ENCODE results near the gene OR9A2. TPM values are rescaled to one million over a fixed set of nuclear protein-coding genes. Genes with fewer than 3 reads are reported as not detected.

OR9A2 gene
- total RNA-seq, 1 donor from 2014 or later, result 0.31 TPM

DNA sequence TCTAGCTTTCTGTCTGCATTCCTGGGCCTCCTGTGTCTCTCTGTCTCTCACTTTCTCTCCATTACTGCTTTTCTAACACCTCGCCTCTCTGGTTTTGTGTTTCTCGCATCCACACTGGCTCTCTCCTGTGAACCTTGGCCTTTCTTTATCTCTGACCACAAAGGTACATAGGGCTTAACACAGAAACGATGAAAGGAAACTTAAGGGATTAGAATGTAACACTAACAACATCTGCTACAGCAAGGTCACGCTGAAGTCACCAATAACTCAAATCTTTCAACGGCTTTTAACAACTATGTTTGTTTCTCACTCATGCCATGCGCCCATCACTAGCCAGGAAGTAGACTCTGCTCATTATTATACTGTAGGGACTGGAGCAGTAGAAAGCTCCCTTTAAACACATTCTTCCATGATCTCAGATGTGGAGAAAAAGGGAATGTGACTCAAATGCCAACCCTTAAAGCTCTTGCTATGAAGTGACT is 15.9 kb upstream of the OR9A2 start:
- intact Hi-C loops (cut with micrococcal nuclease), result no loop called here
- Mint-ChIP-seq H3K9me3 (no peaks in the 10 kb centered on the region), H3K36me3 (ENCODE audit: low read depth) (no peaks in the 10 kb centered on the region), H3K27ac (no peak overlapping the region), H3K27me3 (no peaks in the 10 kb centered on the region), H3K4me1 (peaks cover 29% of the 10 kb centered on the region), H3K4me3 (no peak overlapping the region)
- DNase-seq (no peak), ATAC-seq (ENCODE audit: low read depth) (no peak)
- ChIA-PET POLR2A (no interaction called here), CTCF (interaction anchor here (1.0 kb wide), 1 partner anchor 172 kb away, joined by 3 read pairs; no protein-coding TSS in a partner anchor)
- TF ChIP-seq, protein P1, sequence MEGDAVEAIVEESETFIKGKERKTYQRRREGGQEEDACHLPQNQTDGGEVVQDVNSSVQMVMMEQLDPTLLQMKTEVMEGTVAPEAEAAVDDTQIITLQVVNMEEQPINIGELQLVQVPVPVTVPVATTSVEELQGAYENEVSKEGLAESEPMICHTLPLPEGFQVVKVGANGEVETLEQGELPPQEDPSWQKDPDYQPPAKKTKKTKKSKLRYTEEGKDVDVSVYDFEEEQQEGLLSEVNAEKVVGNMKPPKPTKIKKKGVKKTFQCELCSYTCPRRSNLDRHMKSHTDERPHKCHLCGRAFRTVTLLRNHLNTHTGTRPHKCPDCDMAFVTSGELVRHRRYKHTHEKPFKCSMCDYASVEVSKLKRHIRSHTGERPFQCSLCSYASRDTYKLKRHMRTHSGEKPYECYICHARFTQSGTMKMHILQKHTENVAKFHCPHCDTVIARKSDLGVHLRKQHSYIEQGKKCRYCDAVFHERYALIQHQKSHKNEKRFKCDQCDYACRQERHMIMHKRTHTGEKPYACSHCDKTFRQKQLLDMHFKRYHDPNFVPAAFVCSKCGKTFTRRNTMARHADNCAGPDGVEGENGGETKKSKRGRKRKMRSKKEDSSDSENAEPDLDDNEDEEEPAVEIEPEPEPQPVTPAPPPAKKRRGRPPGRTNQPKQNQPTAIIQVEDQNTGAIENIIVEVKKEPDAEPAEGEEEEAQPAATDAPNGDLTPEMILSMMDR (IDR thresholded peaks at IDR 0.05), result no peak

GRCh38 chr7:143042159-143042789 is 15.3 kb upstream of the OR9A2 start:
- no peak overlapping the region for H3K27ac Mint-ChIP-seq
- intact Hi-C loops (cut with micrococcal nuclease), result no loop called here
- H3K4me3 Mint-ChIP-seq, result no peak overlapping the region
- ATAC-seq (ENCODE audit: low read depth) (no peak), DNase-seq (no peak)
- CTCF ChIA-PET, result no interaction called here
- no peaks in the 10 kb centered on the region for H3K27me3 Mint-ChIP-seq
- H3K4me1 Mint-ChIP-seq, result peaks cover 23% of the 10 kb centered on the region
- no peaks in the 10 kb centered on the region for H3K9me3 Mint-ChIP-seq
- POLR2A ChIA-PET, result no interaction called here
- TF ChIP-seq, protein P1 (IDR thresholded peaks at IDR 0.05), result no peak
- no peaks in the 10 kb centered on the region for H3K36me3 Mint-ChIP-seq (ENCODE audit: low read depth)

DNA sequence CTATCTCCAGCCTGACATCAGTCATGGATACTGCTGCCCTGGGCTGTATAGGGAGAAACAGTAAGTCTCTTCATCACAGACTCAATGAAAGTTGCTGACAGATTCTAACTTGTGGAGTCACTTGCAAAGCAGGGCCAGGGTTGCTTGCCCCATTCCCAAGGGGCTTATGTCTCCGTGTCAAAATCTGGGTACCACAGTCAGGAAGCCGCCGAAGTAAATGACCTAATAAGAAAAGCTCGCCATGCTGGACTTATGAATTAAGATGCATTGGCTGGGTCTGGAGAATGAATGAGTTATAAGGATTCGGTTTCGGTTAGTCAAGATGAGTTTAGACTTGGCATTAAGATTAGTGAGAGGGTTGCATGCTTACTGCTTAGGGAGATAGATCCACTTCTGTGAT is 14.4 kb upstream of the OR9A2 start:
- POLR2A ChIA-PET, result no interaction called here

GRCh38 chr7:143040209-143040715 is 13.3 kb upstream of the OR9A2 start:
- CTCF ChIA-PET, result no interaction called here
- ATAC-seq (ENCODE audit: low read depth), result no peak
- H3K27ac Mint-ChIP-seq, result no peak overlapping the region

More for the DNA sequence above, 14.4 kb upstream of the OR9A2 start:
- peaks cover 14% of the 10 kb centered on the region for H3K4me1 Mint-ChIP-seq
- H3K4me3 Mint-ChIP-seq, result no peak overlapping the region
- TF ChIP-seq, protein P1 (IDR thresholded peaks at IDR 0.05), result no peak
- no peak overlapping the region for H3K27ac Mint-ChIP-seq
- H3K36me3 Mint-ChIP-seq (ENCODE audit: low read depth), result no peaks in the 10 kb centered on the region
- no peaks in the 10 kb centered on the region for H3K9me3 Mint-ChIP-seq
- CTCF ChIA-PET, result no interaction called here
- DNase-seq, result no peak
- ATAC-seq (ENCODE audit: low read depth), result no peak
- H3K27me3 Mint-ChIP-seq, result no peaks in the 10 kb centered on the region
- intact Hi-C loops (cut with micrococcal nuclease), result no loop called here

DNA sequence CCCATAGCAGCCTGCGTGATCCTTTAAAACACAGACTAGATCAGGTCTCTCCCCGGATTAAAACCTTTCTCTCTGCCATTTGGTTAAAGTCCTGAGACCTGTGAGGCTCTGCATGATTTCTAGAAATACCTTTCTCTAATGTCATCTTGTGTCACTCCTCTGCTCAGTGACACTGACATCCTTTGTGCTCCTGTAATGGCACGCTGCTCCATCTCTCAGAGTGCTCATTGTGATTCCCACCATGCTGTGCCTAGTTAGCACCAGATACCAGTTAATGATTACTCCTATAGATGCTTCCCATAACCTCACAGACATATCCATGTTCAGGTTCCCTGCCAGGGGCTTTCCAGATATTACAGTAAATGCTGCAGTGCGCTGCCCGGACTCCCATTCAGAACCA is 11.7 kb upstream of the OR9A2 start:
- ChIA-PET CTCF (no interaction called here), POLR2A (no interaction called here)
- H3K36me3 Mint-ChIP-seq (ENCODE audit: low read depth), result no peaks in the 10 kb centered on the region
- H3K27ac Mint-ChIP-seq, result no peak overlapping the region
- DNase-seq (no peak), ATAC-seq (ENCODE audit: low read depth) (no peak)
- peaks cover 14% of the 10 kb centered on the region for H3K9me3 Mint-ChIP-seq
- peaks cover 12% of the 10 kb centered on the region for H3K4me1 Mint-ChIP-seq
- TF ChIP-seq, protein P1 (IDR thresholded peaks at IDR 0.05), result no peak
- H3K4me3 Mint-ChIP-seq, result no peak overlapping the region
- intact Hi-C loops (cut with micrococcal nuclease), result no loop called here
- H3K27me3 Mint-ChIP-seq, result no peaks in the 10 kb centered on the region

More at GRCh38 chr7:143040209-143040715, 13.3 kb upstream of the OR9A2 start:
- POLR2A ChIA-PET, result no interaction called here
- intact Hi-C loops (cut with micrococcal nuclease), result no loop called here
- Mint-ChIP-seq H3K4me3 (no peak overlapping the region), H3K27me3 (no peaks in the 10 kb centered on the region), H3K9me3 (peaks cover 1% of the 10 kb centered on the region), H3K4me1 (peaks cover 12% of the 10 kb centered on the region), H3K36me3 (ENCODE audit: low read depth) (no peaks in the 10 kb centered on the region)
- TF ChIP-seq, protein P1 (IDR thresholded peaks at IDR 0.05), result no peak
- no peak for DNase-seq
